NCI-H1417 treated with DMSO at 0.1 percent for 48 hours (cell line): Measurements from ENCODE around the gene TMEM132E.

ENCODE experiments used
- DNase-seq: peaks from one replicate; lab custom pipeline; 2025; lab: John Stamatoyannopoulos, UW

The TMEM132E gene

GRCh38 chr17:34665150-34665806 lies 85.9 kb downstream of the TMEM132E start:
- DNase-seq, result no peak

GRCh38 chr17:34665819-34666763 lies 86.7 kb downstream of the TMEM132E start:
- peak; percentile 89 for DNase-seq

DNA sequence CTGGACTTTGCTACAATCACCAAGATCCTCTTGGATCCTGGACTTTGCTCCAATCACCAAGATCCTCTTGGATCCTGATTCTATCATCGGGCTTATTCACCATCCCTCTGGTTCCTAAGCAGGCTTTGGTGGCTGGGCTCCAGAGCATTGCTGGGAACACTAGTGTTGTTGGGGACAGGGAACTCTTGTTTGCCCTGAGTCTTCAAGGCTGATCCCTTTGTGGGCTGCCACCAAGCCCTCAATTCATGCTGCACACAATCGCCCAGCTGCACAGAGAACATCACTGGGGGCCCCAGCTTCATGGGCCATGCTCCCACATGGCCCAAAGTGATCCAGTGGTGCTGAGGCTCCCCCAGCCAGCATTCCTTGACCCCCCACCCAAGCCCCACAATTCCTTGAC lies 88.3 kb downstream of the TMEM132E start:
- no peak for DNase-seq

GRCh38 chr17:34668206-34668605 lies 88.8 kb downstream of the TMEM132E start:
- no peak for DNase-seq

DNA sequence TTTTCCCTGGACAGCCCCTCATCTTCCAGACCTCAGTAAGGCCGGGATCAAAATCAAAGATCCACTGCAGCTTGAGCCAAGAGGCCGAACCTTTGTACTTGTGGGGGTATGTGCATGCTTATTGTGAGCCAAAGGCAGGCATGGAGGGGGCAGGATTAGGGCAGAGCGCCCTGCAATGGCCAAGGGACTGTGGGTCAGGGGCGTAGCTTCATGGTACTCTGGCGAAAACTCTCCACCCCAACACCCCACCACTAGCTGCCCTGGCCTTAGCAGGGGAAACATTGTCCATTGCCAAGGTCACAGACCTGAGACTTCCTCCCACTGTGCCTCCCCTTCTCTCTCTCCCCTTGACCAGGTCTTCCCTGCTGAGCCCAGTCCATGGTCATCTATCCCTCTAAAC lies 90.1 kb downstream of the TMEM132E start:
- no peak for DNase-seq

GRCh38 chr17:34670618-34671017 lies 91.2 kb downstream of the TMEM132E start:
- no peak for DNase-seq

DNA sequence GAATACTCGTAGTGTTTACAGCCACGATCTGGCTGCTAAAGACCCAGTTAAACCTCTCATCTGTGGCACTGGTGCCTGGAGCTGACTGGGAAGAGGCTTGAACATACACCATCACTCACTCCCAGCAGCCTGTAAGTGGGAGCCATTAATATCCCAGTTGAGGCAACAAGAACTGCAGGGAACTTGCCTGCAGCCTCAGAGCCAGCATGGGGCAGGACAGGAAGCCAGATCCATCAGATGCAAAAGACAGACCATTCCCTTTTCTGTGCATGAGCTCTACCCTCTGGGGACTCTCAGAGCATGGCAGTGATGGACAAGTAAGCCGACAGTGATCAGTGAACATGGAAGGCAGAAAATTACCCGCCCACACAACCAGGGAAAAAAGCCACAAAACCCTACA lies 91.8 kb downstream of the TMEM132E start:
- no peak for DNase-seq

GRCh38 chr17:34672176-34672785 lies 92.9 kb downstream of the TMEM132E start:
- no peak for DNase-seq

DNA sequence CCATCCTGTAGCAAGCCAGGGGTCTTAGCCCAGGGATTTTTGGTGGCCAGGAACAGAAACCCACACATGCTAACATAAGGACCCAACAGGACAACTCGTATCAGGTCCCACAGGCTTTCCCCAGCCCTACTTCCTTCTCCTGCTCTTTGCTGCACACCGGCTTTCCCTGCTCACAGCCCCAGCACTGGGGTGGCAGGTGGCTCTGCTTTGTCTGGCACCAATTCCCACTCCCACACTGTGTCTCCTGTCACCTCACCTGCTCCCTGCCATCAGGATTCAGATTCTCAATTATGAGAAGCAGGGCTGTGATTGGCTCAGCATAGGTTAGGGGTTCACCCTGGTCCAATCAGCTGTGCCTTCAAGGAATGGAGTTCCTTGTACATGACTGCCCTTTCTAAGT lies 94.1 kb downstream of the TMEM132E start:
- DNase-seq, result no peak

GRCh38 chr17:34673995-34674890 lies 94.9 kb downstream of the TMEM132E start:
- no peak for DNase-seq

- DNase-seq, result no peak
Measured at GRCh38 chr17:34675143-34675542, 95.8 kb downstream of the TMEM132E start.

- DNase-seq, result no peak
Measured at GRCh38 chr17:34675605-34676004, 96.2 kb downstream of the TMEM132E start.

DNA sequence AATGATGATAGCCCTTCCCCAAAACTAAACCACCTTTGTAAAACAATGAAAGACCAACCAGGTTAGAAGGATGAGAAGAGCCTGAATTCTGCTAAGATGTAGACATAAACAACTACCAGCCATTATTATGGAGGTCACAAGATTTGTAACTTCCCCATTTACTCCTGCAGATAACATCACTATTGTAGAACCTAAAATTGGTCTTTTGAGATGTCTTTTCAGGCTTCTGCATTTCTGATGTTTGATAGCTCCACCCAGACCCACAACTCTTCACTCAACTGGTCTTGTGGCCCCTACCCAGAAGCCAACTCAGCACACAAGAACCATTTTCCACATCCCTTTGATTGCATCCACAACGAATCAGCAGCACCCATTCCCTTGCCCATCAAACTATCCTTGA lies 100.8 kb downstream of the TMEM132E start:
- DNase-seq, result no peak

DNA sequence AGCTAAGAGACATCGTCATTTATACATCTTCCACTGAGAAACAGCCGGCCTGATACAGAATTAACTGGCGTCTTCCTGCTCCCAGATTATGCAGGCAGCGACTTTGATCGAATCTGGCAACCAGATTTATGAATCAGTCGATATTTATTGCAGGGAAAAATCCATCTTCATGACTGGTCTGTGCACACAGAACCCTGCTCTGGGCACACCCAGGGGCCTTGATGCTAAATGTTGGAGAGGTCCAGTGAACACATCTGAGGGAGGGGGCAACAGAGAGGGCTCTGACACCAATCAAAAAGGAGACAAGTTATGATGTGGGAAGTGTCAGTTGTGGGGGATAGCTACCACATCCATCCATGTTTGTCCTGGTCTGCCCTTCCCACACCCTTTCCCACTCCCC lies 102.9 kb downstream of the TMEM132E start:
- no peak for DNase-seq

DNA sequence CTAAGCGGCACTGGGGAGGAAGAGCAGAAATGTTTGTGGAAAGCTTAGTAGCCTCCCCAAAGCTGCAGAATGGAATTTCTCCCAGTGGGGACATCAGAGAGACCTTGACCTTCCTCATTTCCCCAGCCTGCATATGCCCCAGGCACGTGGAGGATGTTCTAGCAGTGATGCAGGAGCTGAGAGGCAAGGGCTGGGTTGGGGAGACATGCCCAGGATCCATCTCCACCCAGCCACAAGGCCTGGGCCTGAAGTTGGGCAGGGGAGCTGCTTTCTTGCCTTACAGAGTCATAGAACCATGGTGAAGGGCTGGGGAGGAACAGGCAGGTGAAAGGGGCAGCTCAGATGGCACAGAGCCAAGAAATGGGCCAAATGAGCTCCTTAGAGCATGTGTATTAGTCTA lies 104.0 kb downstream of the TMEM132E start:
- DNase-seq, result no peak
